GM03348 (cell line): ENCODE results near the gene TMEM161A.
A peak's percentile ranks its signal among the peaks of the same experiment; 100 is the strongest.
"Not testable (repeated sequence)": the region's sequence is repeated elsewhere in the genome, so short reads cannot be mapped to it uniquely, and the experiment has no call there.

Experiments used
- DNase-seq: peaks from one replicate; pipeline ENCODE4 v3.0.0; 2012; ENCODE audit warnings: low spot score

The TMEM161A gene

GRCh38 chr19:19138109-19138981 lies at the start of gene TMEM161A:
Gene TMEM161A (minus strand): TSS chr19:19138478. CDS start chr19:19138428, 50 bp downstream.
- DNase-seq: peak; percentile 100

DNA sequence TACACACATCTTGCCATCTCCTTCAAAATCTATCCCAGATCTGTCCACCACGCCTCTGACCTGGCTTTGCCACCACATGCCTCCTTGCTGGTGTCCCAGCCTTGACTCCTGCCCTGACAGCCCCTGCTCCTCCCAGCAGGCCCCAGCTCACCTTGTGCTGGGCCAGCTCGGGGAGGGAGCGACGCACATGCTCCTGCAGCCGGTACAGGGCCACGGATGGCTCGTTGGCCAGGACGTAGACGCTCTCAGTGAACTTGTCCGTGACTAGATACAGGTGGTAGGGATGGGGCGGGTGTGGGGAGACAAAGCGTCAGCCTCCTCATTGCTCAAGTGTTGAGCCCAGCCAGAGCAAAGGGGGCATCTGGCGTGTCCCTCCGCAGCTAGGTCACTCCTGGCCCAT lies 48.5 kb upstream of the TMEM161A start:
- no peak for DNase-seq

GRCh38 chr19:19185853-19186740 lies 47.8 kb upstream of the TMEM161A start:
- peak; percentile 69 for DNase-seq

- no peak for DNase-seq
Observed at GRCh38 chr19:19181488-19181998, 43.3 kb upstream of the TMEM161A start.

DNA sequence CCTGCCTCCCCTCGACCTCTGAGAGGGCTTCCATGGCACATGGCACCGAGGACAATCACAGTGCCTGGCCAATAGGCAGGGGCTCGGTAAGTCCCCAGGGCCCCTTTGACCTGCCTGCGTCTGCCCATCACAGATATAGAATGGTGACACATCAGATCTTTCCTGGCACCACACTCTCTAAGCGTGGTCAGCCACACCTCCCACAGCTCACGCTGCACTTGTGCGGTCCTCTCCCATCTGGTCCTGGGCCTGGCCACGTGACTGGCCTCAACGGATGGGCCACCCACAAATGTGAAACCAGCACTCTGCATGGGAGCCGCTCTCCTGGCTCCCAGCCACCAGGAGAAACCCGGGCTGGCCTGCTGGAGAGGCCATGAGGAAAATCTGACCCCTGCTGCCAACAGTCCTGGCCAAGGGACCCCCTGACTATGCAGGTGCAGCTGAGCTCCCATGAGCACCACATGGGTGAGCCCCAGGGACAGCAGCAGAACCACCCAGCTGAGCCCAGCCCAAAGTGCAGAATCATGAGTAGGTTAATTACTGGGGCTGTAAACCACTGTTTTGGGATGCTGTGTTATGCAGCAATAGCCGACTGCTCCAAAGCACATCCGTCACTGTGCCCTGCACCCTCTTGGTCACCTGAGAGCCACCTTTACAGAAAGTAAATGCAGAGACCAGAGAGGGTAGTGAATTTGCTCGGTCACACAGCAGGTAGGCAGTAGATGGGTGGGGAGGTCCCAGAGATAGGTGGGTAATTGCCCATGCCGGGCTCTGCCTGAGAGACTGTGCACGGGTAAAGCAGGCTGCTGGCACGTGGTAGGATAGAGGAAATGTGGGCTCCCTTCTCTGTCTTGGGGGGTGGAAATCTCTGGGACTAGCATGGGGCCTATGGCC lies 41.5 kb upstream of the TMEM161A start:
- no peak for DNase-seq

DNA sequence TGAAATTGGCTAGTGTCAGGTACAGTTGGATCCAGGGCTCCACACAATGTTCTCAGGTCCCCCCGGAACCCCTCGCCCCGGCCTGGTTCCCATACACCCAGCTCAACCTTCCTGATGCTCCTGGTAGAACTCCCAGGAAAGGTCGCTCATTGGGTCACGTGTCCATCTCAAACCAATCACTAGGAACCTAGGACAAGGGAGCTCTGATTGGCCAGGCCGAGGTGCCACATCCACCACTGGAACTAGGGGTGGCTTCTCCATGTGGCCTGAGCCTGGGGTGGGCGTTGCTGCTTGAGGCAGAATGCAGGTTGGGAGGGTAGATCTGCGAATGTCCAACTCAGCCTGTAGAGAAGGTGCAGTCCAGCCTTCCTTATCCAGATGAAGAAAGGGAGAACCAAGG lies 38.7 kb upstream of the TMEM161A start:
- no peak for DNase-seq

- not testable (repeated sequence) for DNase-seq
Observed at GRCh38 chr19:19173243-19173642, 35.0 kb upstream of the TMEM161A start.

DNA sequence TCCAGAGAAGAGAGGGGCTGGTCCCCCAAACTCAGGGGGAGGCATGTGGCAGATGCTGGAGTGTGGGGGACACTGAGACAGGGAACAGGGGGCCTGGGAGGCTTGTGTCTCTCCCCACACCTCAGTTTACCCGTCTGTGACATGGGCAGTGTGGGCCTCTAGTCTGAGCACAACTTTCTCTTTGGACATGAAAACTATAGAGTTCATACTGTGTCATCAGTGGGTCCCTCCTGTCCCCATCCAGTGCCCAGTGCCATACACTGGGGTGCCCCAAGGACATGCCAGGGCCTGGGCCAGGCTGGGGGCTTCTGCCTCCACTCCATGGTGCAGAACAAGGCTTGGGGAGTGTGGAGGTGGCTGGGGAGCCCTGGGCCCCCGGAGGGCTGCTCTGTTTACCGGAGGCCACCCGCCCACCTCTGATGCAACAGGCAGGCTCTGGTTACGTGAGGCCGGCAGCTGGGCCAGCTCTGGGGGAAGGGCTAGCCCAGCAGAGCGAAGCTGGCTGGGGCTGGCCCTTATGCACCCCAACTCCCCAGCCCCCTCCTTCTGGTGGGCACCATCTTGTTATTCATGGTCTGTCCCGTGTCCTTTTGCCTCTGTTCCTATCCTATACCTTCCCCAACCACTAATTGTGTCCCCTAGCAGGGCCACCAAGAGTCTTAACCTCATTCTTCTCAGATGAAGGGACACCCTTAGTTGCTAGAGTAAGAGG lies 33.7 kb upstream of the TMEM161A start:
- DNase-seq: no peak

GRCh38 chr19:19170873-19171672 lies 32.8 kb upstream of the TMEM161A start:
- DNase-seq: no peak

GRCh38 chr19:19170053-19170872 lies 32.0 kb upstream of the TMEM161A start, which contains the start of gene MEF2B:
Gene MEF2B (minus strand): TSS chr19:19170263. CDS start chr19:19150735, 19,528 bp downstream.
- DNase-seq: peak; percentile 93

DNA sequence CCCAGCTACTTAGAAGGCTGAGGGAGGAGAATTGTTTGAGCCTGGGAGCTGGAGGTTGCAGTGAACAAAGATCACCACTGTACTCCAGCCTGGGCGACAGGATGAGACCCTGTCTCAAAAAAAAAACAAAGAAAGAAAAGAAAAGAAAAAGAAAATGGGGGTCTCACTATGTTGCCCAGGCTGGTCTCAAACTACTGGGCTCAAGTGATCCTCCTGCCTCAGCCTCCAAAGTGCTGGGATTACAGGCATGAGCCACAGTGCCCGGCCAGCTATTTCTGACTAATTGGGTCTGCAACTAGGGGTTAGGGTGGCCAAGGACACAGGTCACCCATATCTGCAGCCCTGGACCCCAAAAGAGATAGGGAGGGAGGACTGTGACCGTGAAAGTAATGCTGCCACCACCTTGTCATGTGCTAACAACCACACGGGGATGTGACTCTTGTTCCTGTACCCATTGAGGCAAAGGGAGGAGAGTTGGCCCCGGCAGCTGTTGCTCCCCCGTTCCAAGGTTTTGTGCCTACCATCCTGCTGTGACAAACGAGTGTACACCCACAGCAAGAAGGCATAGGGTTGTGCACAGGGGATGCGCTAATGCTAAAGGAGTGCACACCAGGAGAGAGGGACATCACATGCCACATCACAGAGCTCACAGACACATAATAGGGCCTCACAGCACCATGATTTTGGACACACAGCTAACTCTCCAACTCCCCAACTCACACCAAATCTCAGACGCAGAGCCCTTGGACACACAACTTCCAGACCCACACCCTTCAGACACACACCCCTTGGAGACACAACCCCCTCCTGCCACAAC lies 31.2 kb upstream of the TMEM161A start:
- DNase-seq: no peak

DNA sequence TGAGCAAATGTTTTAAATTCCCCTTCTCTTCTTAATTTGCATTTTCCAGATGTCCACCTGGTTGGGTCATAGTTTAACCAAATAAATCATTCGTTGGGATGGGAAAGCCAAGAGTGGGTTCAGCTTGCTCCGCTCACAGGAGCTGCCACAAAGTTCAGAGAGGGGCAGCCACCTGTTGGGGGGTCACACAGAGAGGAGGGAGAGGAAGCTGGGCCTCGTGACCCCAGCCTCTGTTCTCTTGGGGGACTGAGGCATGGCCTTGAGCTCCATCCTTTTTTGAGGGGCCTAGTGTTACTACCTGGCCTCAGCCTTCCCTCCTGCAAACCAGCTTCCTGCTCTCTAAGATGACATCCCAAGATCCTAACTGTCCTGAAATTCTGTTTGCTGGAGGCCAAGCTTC lies 29.3 kb upstream of the TMEM161A start:
- no peak for DNase-seq

DNA sequence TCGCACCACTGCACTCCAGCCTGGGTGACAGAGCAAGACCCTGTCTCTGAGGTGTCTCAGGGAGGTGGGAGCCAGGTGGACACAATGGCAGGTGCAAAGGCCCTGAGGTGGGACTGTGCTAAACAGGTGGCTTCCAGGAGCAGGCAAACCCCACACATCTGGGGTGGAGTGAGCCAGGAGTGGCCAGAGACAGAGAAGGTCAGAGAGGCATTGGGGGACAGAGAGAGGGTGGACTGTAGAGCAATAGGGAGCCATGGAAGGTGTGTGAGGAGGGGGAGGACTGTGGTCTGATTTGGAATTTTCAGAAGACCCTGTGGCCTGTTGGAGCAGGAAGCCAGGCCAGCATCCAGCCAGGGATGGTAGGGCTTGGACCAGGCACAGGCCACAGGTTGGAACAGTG lies 27.1 kb upstream of the TMEM161A start:
- no peak for DNase-seq

DNA sequence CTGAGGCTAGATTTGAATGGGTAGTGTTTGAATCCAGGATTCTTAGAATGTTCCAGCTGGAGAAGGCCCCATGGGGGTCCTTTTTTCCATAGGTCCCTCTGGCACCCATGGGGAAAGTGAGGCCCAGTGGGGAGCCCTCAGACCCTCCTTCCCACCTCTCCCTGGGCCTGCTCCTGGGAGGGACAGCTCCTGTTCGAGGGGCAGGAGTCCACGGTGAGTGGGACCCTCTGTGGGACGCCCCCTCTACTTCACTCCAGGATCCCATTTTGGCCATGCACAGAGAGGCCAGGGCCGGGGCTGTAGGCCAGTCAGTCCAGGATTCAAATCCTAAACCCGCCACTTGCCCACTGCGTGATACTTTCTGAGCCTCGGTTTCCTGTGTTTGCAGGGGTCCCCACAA lies 24.2 kb upstream of the TMEM161A start:
- DNase-seq: no peak

- DNase-seq: no peak
Observed at GRCh38 chr19:19160461-19161035, 22.3 kb upstream of the TMEM161A start.

GRCh38 chr19:19159534-19159933 lies 21.3 kb upstream of the TMEM161A start:
- no peak for DNase-seq

GRCh38 chr19:19157808-19158207 lies 19.5 kb upstream of the TMEM161A start:
- DNase-seq: no peak
